ENCODE data around the gene TRMT61B. TPM values are rescaled to one million over a fixed set of nuclear protein-coding genes. Genes with fewer than 3 reads are reported as not detected.

Gene TRMT61B
- total RNA-seq, 1 donor from 2014 or later: 12.7 TPM

- H3K36me3 ChIP-seq: peaks cover 26% of the 10 kb centered on the region
- intact Hi-C loops (cut with DNase I): no loop called here
- H3K27ac ChIP-seq: no peak overlapping the region
- DNase-seq (no peak), ATAC-seq (no peak)
- no peaks in the 10 kb centered on the region for H3K9me3 ChIP-seq
- no peak overlapping the region for H3K4me3 ChIP-seq
- H3K4me1 ChIP-seq: no peaks in the 10 kb centered on the region
- no peaks in the 10 kb centered on the region for H3K27me3 ChIP-seq
- TF ChIP-seq, protein P1, sequence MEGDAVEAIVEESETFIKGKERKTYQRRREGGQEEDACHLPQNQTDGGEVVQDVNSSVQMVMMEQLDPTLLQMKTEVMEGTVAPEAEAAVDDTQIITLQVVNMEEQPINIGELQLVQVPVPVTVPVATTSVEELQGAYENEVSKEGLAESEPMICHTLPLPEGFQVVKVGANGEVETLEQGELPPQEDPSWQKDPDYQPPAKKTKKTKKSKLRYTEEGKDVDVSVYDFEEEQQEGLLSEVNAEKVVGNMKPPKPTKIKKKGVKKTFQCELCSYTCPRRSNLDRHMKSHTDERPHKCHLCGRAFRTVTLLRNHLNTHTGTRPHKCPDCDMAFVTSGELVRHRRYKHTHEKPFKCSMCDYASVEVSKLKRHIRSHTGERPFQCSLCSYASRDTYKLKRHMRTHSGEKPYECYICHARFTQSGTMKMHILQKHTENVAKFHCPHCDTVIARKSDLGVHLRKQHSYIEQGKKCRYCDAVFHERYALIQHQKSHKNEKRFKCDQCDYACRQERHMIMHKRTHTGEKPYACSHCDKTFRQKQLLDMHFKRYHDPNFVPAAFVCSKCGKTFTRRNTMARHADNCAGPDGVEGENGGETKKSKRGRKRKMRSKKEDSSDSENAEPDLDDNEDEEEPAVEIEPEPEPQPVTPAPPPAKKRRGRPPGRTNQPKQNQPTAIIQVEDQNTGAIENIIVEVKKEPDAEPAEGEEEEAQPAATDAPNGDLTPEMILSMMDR (IDR thresholded peaks at IDR 0.05): no peak
These were observed 14.9 kb downstream of the TRMT61B start for GRCh38 chr2:28855193-28855592.

- H3K4me1 ChIP-seq: no peaks in the 10 kb centered on the region
- TF ChIP-seq, protein P1 (IDR thresholded peaks at IDR 0.05): no peak
- ATAC-seq (no peak), DNase-seq (no peak)
- intact Hi-C loops (cut with DNase I): no loop called here
- no peaks in the 10 kb centered on the region for H3K9me3 ChIP-seq
- no peaks in the 10 kb centered on the region for H3K36me3 ChIP-seq
- H3K27me3 ChIP-seq: no peaks in the 10 kb centered on the region
- no peak overlapping the region for H3K27ac ChIP-seq
- H3K4me3 ChIP-seq: no peak overlapping the region
These were observed 28.1 kb downstream of the TRMT61B start for GRCh38 chr2:28842042-28842441.

DNA sequence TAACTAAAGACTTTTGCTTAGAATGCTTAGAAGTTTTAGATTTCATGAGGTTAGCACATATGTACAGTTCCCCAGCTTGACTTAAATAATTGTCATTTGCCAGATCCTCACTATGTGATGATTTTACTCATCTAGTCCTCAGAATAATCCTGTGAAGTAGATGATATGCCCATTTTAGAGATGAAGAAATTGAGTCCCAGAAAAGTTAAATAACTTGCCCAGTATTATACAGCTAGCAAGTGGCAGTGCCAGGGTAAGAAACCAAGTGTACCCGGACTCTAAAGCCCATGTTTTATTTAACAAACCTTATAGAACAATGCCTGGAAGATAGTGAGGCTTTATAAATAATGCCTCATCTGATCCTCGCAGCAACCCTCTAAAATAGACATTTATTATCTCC lies 31.1 kb downstream of the TRMT61B start:
- DNase-seq: no peak
- Histone ChIP-seq H3K4me1 (no peaks in the 10 kb centered on the region), H3K4me3 (no peak overlapping the region), H3K36me3 (no peaks in the 10 kb centered on the region), H3K9me3 (no peaks in the 10 kb centered on the region), H3K27ac (no peak overlapping the region), H3K27me3 (no peaks in the 10 kb centered on the region)
- no peak for ATAC-seq
- TF ChIP-seq, protein P1 (IDR thresholded peaks at IDR 0.05): no peak
- intact Hi-C loops (cut with DNase I): no loop called here

DNA sequence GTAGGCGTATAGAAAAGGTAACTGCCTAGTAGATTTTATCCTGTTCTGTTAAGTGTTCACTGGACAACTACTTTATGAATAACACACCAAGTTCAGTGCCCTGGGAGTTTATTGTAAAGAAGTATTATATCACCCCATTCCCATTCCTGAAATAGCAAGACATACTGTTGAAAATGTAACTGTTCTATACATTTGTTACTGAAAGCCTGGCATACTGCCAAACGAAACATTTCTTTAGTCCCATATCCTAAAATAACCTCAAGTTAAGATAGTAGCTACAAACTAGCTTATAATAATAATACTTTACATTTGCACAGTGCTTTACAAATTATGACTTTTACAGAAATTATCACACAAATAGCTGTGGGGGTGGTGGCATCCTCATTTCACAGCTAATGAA lies 34.3 kb downstream of the TRMT61B start:
- Histone ChIP-seq H3K4me3 (no peak overlapping the region), H3K9me3 (no peaks in the 10 kb centered on the region), H3K36me3 (no peaks in the 10 kb centered on the region), H3K27ac (no peak overlapping the region), H3K27me3 (no peaks in the 10 kb centered on the region), H3K4me1 (no peaks in the 10 kb centered on the region)
- TF ChIP-seq, protein P1 (IDR thresholded peaks at IDR 0.05): no peak
- DNase-seq: no peak
- intact Hi-C loops (cut with DNase I): no loop called here
- no peak for ATAC-seq

GRCh38 chr2:28833740-28834470 lies 36.2 kb downstream of the TRMT61B start:
- H3K27ac ChIP-seq: no peak overlapping the region
- ATAC-seq (peak; percentile 39), DNase-seq (no peak)
- H3K36me3 ChIP-seq: no peaks in the 10 kb centered on the region
- no peaks in the 10 kb centered on the region for H3K27me3 ChIP-seq
- no peaks in the 10 kb centered on the region for H3K4me1 ChIP-seq
- intact Hi-C loops (cut with DNase I): no loop called here
- H3K9me3 ChIP-seq: no peaks in the 10 kb centered on the region
- no peak overlapping the region for H3K4me3 ChIP-seq
- TF ChIP-seq, protein P1 (IDR thresholded peaks at IDR 0.05): no peak

- H3K27me3 ChIP-seq: no peaks in the 10 kb centered on the region
- H3K27ac ChIP-seq: no peak overlapping the region
- TF ChIP-seq, protein P1 (IDR thresholded peaks at IDR 0.05): no peak
- ATAC-seq (no peak), DNase-seq (no peak)
- H3K4me3 ChIP-seq: no peak overlapping the region
- no peaks in the 10 kb centered on the region for H3K9me3 ChIP-seq
- H3K4me1 ChIP-seq: no peaks in the 10 kb centered on the region
- H3K36me3 ChIP-seq: no peaks in the 10 kb centered on the region
- intact Hi-C loops (cut with DNase I): no loop called here
These were observed 41.7 kb downstream of the TRMT61B start for GRCh38 chr2:28828382-28828781.

Measured in upper lobe of right lung (tissue), 1 donor.